Prostate gland (tissue), 2 donors: Measurements from ENCODE around the gene LPAR1.

Experiments
- POLR2A ChIP-seq: fragments of 450-650 bp; IDR thresholded peaks from one replicate; pipeline ENCODE4 v1.6.1; 2016; ENCODE audit warnings: antibody characterized with exemption, mild to moderate bottlenecking
- TF ChIP-seq, protein P1 (sequence below), 4 experiments: fragments of 200-600 bp in 2 of 4; fragments of 450-650 bp in 2 of 4; sonication (generic) in 2 of 4; IDR thresholded peaks; 1 replicate in 3 of 4; 2 replicates in 1 of 4; pipeline ENCODE4 v1.5.1; 2016 to 2019; ENCODE audit warnings: antibody characterized with exemption in 4 of 4, mild to moderate bottlenecking in 2 of 4, moderate library complexity in 2 of 4

DNA sequence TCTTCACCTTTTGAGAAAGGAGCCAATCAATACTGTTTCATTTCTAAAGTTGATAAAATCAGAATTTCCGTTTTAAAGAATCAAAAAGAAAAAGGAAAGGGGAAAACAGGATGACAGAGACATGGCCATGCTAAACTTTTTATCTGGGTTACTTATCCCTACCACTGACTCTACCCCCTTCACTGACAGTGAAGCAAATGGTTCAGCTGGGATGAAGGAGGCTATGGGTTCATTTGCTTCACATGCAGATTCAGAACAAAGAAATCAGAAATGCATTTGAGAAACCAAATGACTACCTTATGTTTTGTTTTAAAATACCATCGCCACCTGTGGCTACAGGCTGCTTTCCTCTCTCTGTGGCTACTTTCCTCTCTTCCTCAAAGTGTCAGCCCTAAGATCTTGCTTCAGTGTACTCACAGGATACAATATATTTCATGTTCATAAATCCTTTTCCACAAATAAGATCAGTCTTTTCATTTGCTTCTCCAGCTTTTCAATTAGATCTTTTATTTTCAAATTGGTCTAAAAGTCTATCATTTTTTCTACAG lies 53.3 kb downstream of the LPAR1 start:
- TF ChIP-seq, protein P1, sequence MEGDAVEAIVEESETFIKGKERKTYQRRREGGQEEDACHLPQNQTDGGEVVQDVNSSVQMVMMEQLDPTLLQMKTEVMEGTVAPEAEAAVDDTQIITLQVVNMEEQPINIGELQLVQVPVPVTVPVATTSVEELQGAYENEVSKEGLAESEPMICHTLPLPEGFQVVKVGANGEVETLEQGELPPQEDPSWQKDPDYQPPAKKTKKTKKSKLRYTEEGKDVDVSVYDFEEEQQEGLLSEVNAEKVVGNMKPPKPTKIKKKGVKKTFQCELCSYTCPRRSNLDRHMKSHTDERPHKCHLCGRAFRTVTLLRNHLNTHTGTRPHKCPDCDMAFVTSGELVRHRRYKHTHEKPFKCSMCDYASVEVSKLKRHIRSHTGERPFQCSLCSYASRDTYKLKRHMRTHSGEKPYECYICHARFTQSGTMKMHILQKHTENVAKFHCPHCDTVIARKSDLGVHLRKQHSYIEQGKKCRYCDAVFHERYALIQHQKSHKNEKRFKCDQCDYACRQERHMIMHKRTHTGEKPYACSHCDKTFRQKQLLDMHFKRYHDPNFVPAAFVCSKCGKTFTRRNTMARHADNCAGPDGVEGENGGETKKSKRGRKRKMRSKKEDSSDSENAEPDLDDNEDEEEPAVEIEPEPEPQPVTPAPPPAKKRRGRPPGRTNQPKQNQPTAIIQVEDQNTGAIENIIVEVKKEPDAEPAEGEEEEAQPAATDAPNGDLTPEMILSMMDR (IDR thresholded peaks at IDR 0.05) = no peak
- no peak for TF ChIP-seq POLR2A
